ENCODE measurements around the gene JAG2.

- TF ChIP-seq, protein P1, sequence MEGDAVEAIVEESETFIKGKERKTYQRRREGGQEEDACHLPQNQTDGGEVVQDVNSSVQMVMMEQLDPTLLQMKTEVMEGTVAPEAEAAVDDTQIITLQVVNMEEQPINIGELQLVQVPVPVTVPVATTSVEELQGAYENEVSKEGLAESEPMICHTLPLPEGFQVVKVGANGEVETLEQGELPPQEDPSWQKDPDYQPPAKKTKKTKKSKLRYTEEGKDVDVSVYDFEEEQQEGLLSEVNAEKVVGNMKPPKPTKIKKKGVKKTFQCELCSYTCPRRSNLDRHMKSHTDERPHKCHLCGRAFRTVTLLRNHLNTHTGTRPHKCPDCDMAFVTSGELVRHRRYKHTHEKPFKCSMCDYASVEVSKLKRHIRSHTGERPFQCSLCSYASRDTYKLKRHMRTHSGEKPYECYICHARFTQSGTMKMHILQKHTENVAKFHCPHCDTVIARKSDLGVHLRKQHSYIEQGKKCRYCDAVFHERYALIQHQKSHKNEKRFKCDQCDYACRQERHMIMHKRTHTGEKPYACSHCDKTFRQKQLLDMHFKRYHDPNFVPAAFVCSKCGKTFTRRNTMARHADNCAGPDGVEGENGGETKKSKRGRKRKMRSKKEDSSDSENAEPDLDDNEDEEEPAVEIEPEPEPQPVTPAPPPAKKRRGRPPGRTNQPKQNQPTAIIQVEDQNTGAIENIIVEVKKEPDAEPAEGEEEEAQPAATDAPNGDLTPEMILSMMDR (IDR thresholded peaks at IDR 0.05; ENCODE audit: insufficient read depth, low read length): no peak
- TF ChIP-seq, protein P2, sequence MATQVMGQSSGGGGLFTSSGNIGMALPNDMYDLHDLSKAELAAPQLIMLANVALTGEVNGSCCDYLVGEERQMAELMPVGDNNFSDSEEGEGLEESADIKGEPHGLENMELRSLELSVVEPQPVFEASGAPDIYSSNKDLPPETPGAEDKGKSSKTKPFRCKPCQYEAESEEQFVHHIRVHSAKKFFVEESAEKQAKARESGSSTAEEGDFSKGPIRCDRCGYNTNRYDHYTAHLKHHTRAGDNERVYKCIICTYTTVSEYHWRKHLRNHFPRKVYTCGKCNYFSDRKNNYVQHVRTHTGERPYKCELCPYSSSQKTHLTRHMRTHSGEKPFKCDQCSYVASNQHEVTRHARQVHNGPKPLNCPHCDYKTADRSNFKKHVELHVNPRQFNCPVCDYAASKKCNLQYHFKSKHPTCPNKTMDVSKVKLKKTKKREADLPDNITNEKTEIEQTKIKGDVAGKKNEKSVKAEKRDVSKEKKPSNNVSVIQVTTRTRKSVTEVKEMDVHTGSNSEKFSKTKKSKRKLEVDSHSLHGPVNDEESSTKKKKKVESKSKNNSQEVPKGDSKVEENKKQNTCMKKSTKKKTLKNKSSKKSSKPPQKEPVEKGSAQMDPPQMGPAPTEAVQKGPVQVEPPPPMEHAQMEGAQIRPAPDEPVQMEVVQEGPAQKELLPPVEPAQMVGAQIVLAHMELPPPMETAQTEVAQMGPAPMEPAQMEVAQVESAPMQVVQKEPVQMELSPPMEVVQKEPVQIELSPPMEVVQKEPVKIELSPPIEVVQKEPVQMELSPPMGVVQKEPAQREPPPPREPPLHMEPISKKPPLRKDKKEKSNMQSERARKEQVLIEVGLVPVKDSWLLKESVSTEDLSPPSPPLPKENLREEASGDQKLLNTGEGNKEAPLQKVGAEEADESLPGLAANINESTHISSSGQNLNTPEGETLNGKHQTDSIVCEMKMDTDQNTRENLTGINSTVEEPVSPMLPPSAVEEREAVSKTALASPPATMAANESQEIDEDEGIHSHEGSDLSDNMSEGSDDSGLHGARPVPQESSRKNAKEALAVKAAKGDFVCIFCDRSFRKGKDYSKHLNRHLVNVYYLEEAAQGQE (IDR thresholded peaks at IDR 0.05; ENCODE audit: insufficient replicate concordance, low read depth): no peak
- TF ChIP-seq POLR2AphosphoS5 (IDR thresholded peaks at IDR 0.05; ENCODE audit: low read depth): no peak
Measured at GRCh38 chr14:105173145-105173544, 4.6 kb upstream of the JAG2 start.

All from HL-60 (cell line).